ENCODE results near the gene C4B. TPM values are rescaled to one million over a fixed set of nuclear protein-coding genes. Genes with fewer than 3 reads are reported as not detected.

The C4B gene
- total and polyA plus RNA-seq, 2 experiments from 2014 or later = 0.57 TPM; not detected in 1

Small RNA genes lying within 50 kb of the gene (small RNA-seq; reads per million reads assigned to genes)
- not detected for gene RNA5SP206 (ENCODE audit: low replicate concordance)

Other genes with a start within 250 kb of the C4B start
- 0.07 and 0.12 TPM in 2 replicates for gene VWA7, start 237.5 kb upstream of the C4B start, total RNA-seq (2014; rRNA removed; shearing (Covaris generic))
- gene VWA7, start 237.5 kb upstream of the C4B start, polyA plus RNA-seq (2016; fragmentation: Nextera tagmentation; extraction: Ambion mirVana) = 0.36 and 0.75 TPM in 2 replicates
- 137 and 153 TPM in 2 replicates for gene VARS1, start 219.0 kb upstream of the C4B start, total RNA-seq (2014; rRNA removed; shearing (Covaris generic))
- 66.0 and 71.2 TPM in 2 replicates for gene VARS1, start 219.0 kb upstream of the C4B start, polyA plus RNA-seq (2016; fragmentation: Nextera tagmentation; extraction: Ambion mirVana)
- 93.5 and 106 TPM in 2 replicates for gene LSM2, start 207.8 kb upstream of the C4B start, total RNA-seq (2014; rRNA removed; shearing (Covaris generic))
- 140 and 143 TPM in 2 replicates for gene LSM2, start 207.8 kb upstream of the C4B start, polyA plus RNA-seq (2016; fragmentation: Nextera tagmentation; extraction: Ambion mirVana)
- gene HSPA1L, start 199.5 kb upstream of the C4B start, total RNA-seq (2014; rRNA removed; shearing (Covaris generic)) = 0.50 and 0.83 TPM in 2 replicates
- 0.44 and 0.49 TPM in 2 replicates for gene HSPA1L, start 199.5 kb upstream of the C4B start, polyA plus RNA-seq (2016; fragmentation: Nextera tagmentation; extraction: Ambion mirVana)
- 57.1 and 58.3 TPM in 2 replicates for gene HSPA1A, start 199.3 kb upstream of the C4B start, total RNA-seq (2014; rRNA removed; shearing (Covaris generic))
- 36.1 and 39.1 TPM in 2 replicates for gene HSPA1A, start 199.3 kb upstream of the C4B start, polyA plus RNA-seq (2016; fragmentation: Nextera tagmentation; extraction: Ambion mirVana)
- 102 and 113 TPM in 2 replicates for gene HSPA1B, start 187.1 kb upstream of the C4B start, total RNA-seq (2014; rRNA removed; shearing (Covaris generic))
- gene HSPA1B, start 187.1 kb upstream of the C4B start, polyA plus RNA-seq (2016; fragmentation: Nextera tagmentation; extraction: Ambion mirVana) = 25.9 and 31.7 TPM in 2 replicates
- gene NEU1, start 152.0 kb upstream of the C4B start, total RNA-seq (2014; rRNA removed; shearing (Covaris generic)) = 41.1 and 47.4 TPM in 2 replicates
- 31.4 and 32.3 TPM in 2 replicates for gene NEU1, start 152.0 kb upstream of the C4B start, polyA plus RNA-seq (2016; fragmentation: Nextera tagmentation; extraction: Ambion mirVana)
- 3.7 and 4.6 TPM in 2 replicates for gene SLC44A4, start 135.8 kb upstream of the C4B start, total RNA-seq (2014; rRNA removed; shearing (Covaris generic))
- gene SLC44A4, start 135.8 kb upstream of the C4B start, polyA plus RNA-seq (2016; fragmentation: Nextera tagmentation; extraction: Ambion mirVana) = 1.1 and 1.2 TPM in 2 replicates
- gene EHMT2, start 117.1 kb upstream of the C4B start, total RNA-seq (2014; rRNA removed; shearing (Covaris generic)) = 184 and 193 TPM in 2 replicates
- 112 and 113 TPM in 2 replicates for gene EHMT2, start 117.1 kb upstream of the C4B start, polyA plus RNA-seq (2016; fragmentation: Nextera tagmentation; extraction: Ambion mirVana)
- gene ZBTB12, start 112.7 kb upstream of the C4B start, total RNA-seq (2014; rRNA removed; shearing (Covaris generic)) = 14.4 and 14.9 TPM in 2 replicates
- 0.18 and 0.68 TPM in 2 replicates for gene ZBTB12, start 112.7 kb upstream of the C4B start, polyA plus RNA-seq (2016; fragmentation: Nextera tagmentation; extraction: Ambion mirVana)
- 1.7 and 2.4 TPM in 2 replicates for gene C2, start 87.1 kb upstream of the C4B start, total RNA-seq (2014; rRNA removed; shearing (Covaris generic))
- 0.16 and 0.23 TPM in 2 replicates for gene C2, start 87.1 kb upstream of the C4B start, polyA plus RNA-seq (2016; fragmentation: Nextera tagmentation; extraction: Ambion mirVana)
- gene CFB, start 68.7 kb upstream of the C4B start, total RNA-seq (2014; rRNA removed; shearing (Covaris generic)) = not detected in 2 replicates
- gene CFB, start 68.7 kb upstream of the C4B start, polyA plus RNA-seq (2016; fragmentation: Nextera tagmentation; extraction: Ambion mirVana) = 0.86 TPM in 1 of 2 replicates, not detected in the other
- gene NELFE, start 55.8 kb upstream of the C4B start, total RNA-seq (2014; rRNA removed; shearing (Covaris generic)) = 64.0 and 69.0 TPM in 2 replicates
- 86.0 and 93.4 TPM in 2 replicates for gene NELFE, start 55.8 kb upstream of the C4B start, polyA plus RNA-seq (2016; fragmentation: Nextera tagmentation; extraction: Ambion mirVana)
- gene SKIC2, start 55.6 kb upstream of the C4B start, total RNA-seq (2014; rRNA removed; shearing (Covaris generic)) = 47.2 and 50.2 TPM in 2 replicates
- 21.6 and 24.5 TPM in 2 replicates for gene SKIC2, start 55.6 kb upstream of the C4B start, polyA plus RNA-seq (2016; fragmentation: Nextera tagmentation; extraction: Ambion mirVana)
- 12.1 and 19.7 TPM in 2 replicates for gene DXO, start 42.7 kb upstream of the C4B start, total RNA-seq (2014; rRNA removed; shearing (Covaris generic))
- gene DXO, start 42.7 kb upstream of the C4B start, polyA plus RNA-seq (2016; fragmentation: Nextera tagmentation; extraction: Ambion mirVana) = 15.6 and 16.2 TPM in 2 replicates
- 0.97 and 2.4 TPM in 2 replicates for gene C4A, start 32.7 kb upstream of the C4B start, total RNA-seq (2014; rRNA removed; shearing (Covaris generic))
- 0.48 TPM in 1 of 2 replicates, not detected in the other for gene C4A, start 32.7 kb upstream of the C4B start, polyA plus RNA-seq (2016; fragmentation: Nextera tagmentation; extraction: Ambion mirVana)
- gene CYP21A2, start 23.6 kb downstream of the C4B start, total RNA-seq (2014; rRNA removed; shearing (Covaris generic)) = not detected in 2 replicates
- gene CYP21A2, start 23.6 kb downstream of the C4B start, polyA plus RNA-seq (2016; fragmentation: Nextera tagmentation; extraction: Ambion mirVana) = 0.10 TPM in 1 of 2 replicates, not detected in the other
- gene TNXB, start 94.5 kb downstream of the C4B start, total RNA-seq (2014; rRNA removed; shearing (Covaris generic)) = 3.4 and 6.0 TPM in 2 replicates
- 1.1 and 2.0 TPM in 2 replicates for gene TNXB, start 94.5 kb downstream of the C4B start, polyA plus RNA-seq (2016; fragmentation: Nextera tagmentation; extraction: Ambion mirVana)
- 21.7 and 24.9 TPM in 2 replicates for gene ATF6B, start 113.5 kb downstream of the C4B start, total RNA-seq (2014; rRNA removed; shearing (Covaris generic))
- 25.9 and 26.1 TPM in 2 replicates for gene ATF6B, start 113.5 kb downstream of the C4B start, polyA plus RNA-seq (2016; fragmentation: Nextera tagmentation; extraction: Ambion mirVana)
- gene FKBPL, start 115.5 kb downstream of the C4B start, total RNA-seq (2014; rRNA removed; shearing (Covaris generic)) = 6.4 and 7.5 TPM in 2 replicates
- gene FKBPL, start 115.5 kb downstream of the C4B start, polyA plus RNA-seq (2016; fragmentation: Nextera tagmentation; extraction: Ambion mirVana) = 7.6 and 9.6 TPM in 2 replicates
- gene PRRT1, start 137.1 kb downstream of the C4B start, total RNA-seq (2014; rRNA removed; shearing (Covaris generic)) = 1.2 TPM in 1 of 2 replicates, not detected in the other
- 1.7 and 2.7 TPM in 2 replicates for gene PRRT1, start 137.1 kb downstream of the C4B start, polyA plus RNA-seq (2016; fragmentation: Nextera tagmentation; extraction: Ambion mirVana)
- 12.5 and 20.6 TPM in 2 replicates for gene PPT2, start 139.3 kb downstream of the C4B start, total RNA-seq (2014; rRNA removed; shearing (Covaris generic))
- gene PPT2, start 139.3 kb downstream of the C4B start, polyA plus RNA-seq (2016; fragmentation: Nextera tagmentation; extraction: Ambion mirVana) = 8.9 and 10.1 TPM in 2 replicates
- 4.7 and 6.1 TPM in 2 replicates for gene EGFL8, start 149.8 kb downstream of the C4B start, total RNA-seq (2014; rRNA removed; shearing (Covaris generic))
- 5.4 and 7.4 TPM in 2 replicates for gene EGFL8, start 149.8 kb downstream of the C4B start, polyA plus RNA-seq (2016; fragmentation: Nextera tagmentation; extraction: Ambion mirVana)
- gene AGPAT1, start 161.3 kb downstream of the C4B start, total RNA-seq (2014; rRNA removed; shearing (Covaris generic)) = 58.8 and 82.1 TPM in 2 replicates
- 39.5 and 39.8 TPM in 2 replicates for gene AGPAT1, start 161.3 kb downstream of the C4B start, polyA plus RNA-seq (2016; fragmentation: Nextera tagmentation; extraction: Ambion mirVana)
- gene RNF5, start 163.6 kb downstream of the C4B start, total RNA-seq (2014; rRNA removed; shearing (Covaris generic)) = 119 and 127 TPM in 2 replicates
- 164 and 173 TPM in 2 replicates for gene RNF5, start 163.6 kb downstream of the C4B start, polyA plus RNA-seq (2016; fragmentation: Nextera tagmentation; extraction: Ambion mirVana)
- 2.0 and 2.3 TPM in 2 replicates for gene AGER, start 169.5 kb downstream of the C4B start, total RNA-seq (2014; rRNA removed; shearing (Covaris generic))
- 3.4 and 5.0 TPM in 2 replicates for gene AGER, start 169.5 kb downstream of the C4B start, polyA plus RNA-seq (2016; fragmentation: Nextera tagmentation; extraction: Ambion mirVana)
- 89.4 and 111 TPM in 2 replicates for gene PBX2, start 175.4 kb downstream of the C4B start, total RNA-seq (2014; rRNA removed; shearing (Covaris generic))
- 7.2 and 8.5 TPM in 2 replicates for gene PBX2, start 175.4 kb downstream of the C4B start, polyA plus RNA-seq (2016; fragmentation: Nextera tagmentation; extraction: Ambion mirVana)
- gene GPSM3, start 177.8 kb downstream of the C4B start, total RNA-seq (2014; rRNA removed; shearing (Covaris generic)) = 4.7 and 7.8 TPM in 2 replicates
- 5.5 and 5.9 TPM in 2 replicates for gene GPSM3, start 177.8 kb downstream of the C4B start, polyA plus RNA-seq (2016; fragmentation: Nextera tagmentation; extraction: Ambion mirVana)
- gene NOTCH4, start 209.3 kb downstream of the C4B start, total RNA-seq (2014; rRNA removed; shearing (Covaris generic)) = 2.8 and 3.5 TPM in 2 replicates
- gene NOTCH4, start 209.3 kb downstream of the C4B start, polyA plus RNA-seq (2016; fragmentation: Nextera tagmentation; extraction: Ambion mirVana) = 2.6 and 2.7 TPM in 2 replicates

Measured in GM23338 (cell line).